Measurements from ENCODE around the gene OR4D11.

DNA sequence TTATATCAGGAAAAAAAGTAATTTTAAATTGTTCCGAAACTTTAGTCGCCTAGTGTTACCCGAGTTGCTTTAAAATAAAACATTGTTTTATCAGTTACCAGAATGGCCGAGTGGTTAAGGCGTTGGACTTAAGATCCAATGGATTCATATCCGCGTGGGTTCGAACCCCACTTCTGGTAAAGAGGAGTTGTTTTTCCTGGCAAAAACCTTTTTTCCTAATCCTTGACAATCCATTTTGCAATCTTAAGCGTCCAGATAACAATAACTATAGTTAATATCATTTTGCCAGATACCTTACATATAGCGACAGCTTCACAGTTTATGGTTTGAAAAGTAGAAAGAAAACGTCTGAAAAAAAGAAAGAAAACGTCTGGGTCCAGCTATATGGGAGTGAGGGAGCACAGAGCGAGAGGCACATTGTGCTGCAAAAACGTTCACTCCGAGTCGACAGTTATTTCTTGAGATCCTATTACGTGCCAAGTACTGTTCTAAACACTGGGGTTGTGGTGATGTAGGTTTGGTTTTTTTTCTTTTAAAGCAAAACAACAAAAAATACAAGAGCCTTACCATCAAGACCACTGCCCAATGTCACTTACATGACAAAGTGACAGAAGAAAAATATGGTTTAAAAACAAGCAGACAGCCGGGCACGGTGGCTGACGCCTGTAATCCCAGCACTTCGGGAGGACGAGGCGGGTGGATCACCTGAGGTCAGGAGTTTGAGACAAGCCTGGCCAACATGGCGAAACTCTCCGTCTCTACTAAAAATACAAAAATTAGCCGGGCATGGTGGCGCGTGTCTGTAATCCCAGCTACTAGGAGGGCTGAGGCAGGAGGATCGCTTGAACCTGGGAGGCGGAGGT, 48.5 kb downstream of the OR4D11 start:
- TF ChIP-seq POLR2A (IDR thresholded peaks at IDR 0.05) (no peak), CTCF (IDR thresholded peaks at IDR 0.05) (no peak)
